HepG2 (cell line): Measurements from ENCODE around the gene ZNF638. TPM values are rescaled to one million over a fixed set of nuclear protein-coding genes. Genes with fewer than 3 reads are reported as not detected.

Experiments used
- FOXK1 ChIP-seq: sonication (generic); formaldehyde crosslinking; IDR thresholded peaks from 2 replicates; pipeline ENCODE4 v1.4.0; 2020; ENCODE audit warnings: low read depth, missing genetic modification reagents, borderline replicate concordance
- KAT8 ChIP-seq: IDR thresholded peaks from 2 replicates; pipeline ENCODE4 v1.6.1; 2016; ENCODE audit warnings: missing genetic modification reagents, missing compliant biosample characterization
- NFYB ChIP-seq: sonication (generic); formaldehyde crosslinking; IDR thresholded peaks from 2 replicates; pipeline ENCODE4 v1.4.0; 2020; ENCODE audit warnings: missing genetic modification reagents
- PHF20 ChIP-seq: sonication (generic); formaldehyde crosslinking; IDR thresholded peaks from 2 replicates; pipeline ENCODE4 v1.5.0; 2020; ENCODE audit warnings: mild to moderate bottlenecking, missing genetic modification reagents
- SOX13 ChIP-seq, 3 experiments: fragments of 450-650 bp in 1 of 3; sonication (generic) in 1 of 3; formaldehyde crosslinking in 1 of 3; IDR thresholded peaks in 2 of 3; conservative IDR thresholded peaks in 1 of 3; 2 replicates each; pipeline versions ENCODE4 v1.5.0 to v1.6.1; 2016 to 2020; ENCODE audit warnings: antibody characterized with exemption in 1 of 3, mild to moderate bottlenecking in 1 of 3, missing compliant biosample characterization in 1 of 3, missing genetic modification reagents in 1 of 3, moderate library complexity in 1 of 3
- SRY ChIP-seq: sonication (generic); formaldehyde crosslinking; IDR thresholded peaks from 2 replicates; pipeline ENCODE4 v1.8.0; 2022; ENCODE audit warnings: mild to moderate bottlenecking, missing genetic modification reagents
- TAF15 ChIP-seq: fragments of 200-400 bp; formaldehyde crosslinking; IDR thresholded peaks from one replicate; pipeline ENCODE4 v1.6.1; 2018; ENCODE audit warnings: mild to moderate bottlenecking, low read depth, low read length; ENCODE audit not compliant: poor library complexity, severe bottlenecking
- ZBTB7A ChIP-seq: sonication (generic); formaldehyde crosslinking; IDR thresholded peaks from 2 replicates; pipeline ENCODE4 v1.8.0; 2022; ENCODE audit warnings: mild to moderate bottlenecking, missing genetic modification reagents
- ZNF274 ChIP-seq: sonication (generic); formaldehyde crosslinking; IDR thresholded peaks from 2 replicates; pipeline ENCODE4 v1.5.1; 2020; ENCODE audit warnings: mild to moderate bottlenecking, missing genetic modification reagents
- ZNF3 ChIP-seq: IDR thresholded peaks from 2 replicates; pipeline ENCODE4 v1.7.0; 2017; ENCODE audit warnings: inconsistent platforms
- ZNF446 ChIP-seq: sonication (generic); formaldehyde crosslinking; IDR thresholded peaks from 2 replicates; pipeline ENCODE4 v1.5.0; 2020; ENCODE audit warnings: mild to moderate bottlenecking, missing genetic modification reagents
- ZNF460 ChIP-seq: sonication (generic); formaldehyde crosslinking; IDR thresholded peaks from 2 replicates; pipeline ENCODE4 v1.5.1; 2020; ENCODE audit warnings: missing genetic modification reagents, mild to moderate bottlenecking, borderline replicate concordance
- ZSCAN31 ChIP-seq: sonication (generic); formaldehyde crosslinking; IDR thresholded peaks from 2 replicates; pipeline ENCODE4 v1.5.0; 2020; ENCODE audit warnings: low read depth, mild to moderate bottlenecking, missing genetic modification reagents
- polyA plus RNA-seq, 8 experiments: library from polyadenylated mRNA; depleted of rRNA in 3 of 8; stranded (reverse) in 7 of 8; unstranded in 1 of 8; fragments of >200 nt; fragmentation: Illumina TruSeq in 4 of 8; extraction: Trizol in 4 of 8; gene quantifications; 2 replicates each; pipeline versions ENCODE4 v1.2.1 to v1.2.3, GENCODE V29; 2011 to 2016; ENCODE audit warnings: low read depth in 4 of 8, missing spikeins in 1 of 8, mixed read lengths in 1 of 8; ENCODE audit not compliant: insufficient read depth in 1 of 8
- total RNA-seq, 5 experiments: library from RNA; depleted of rRNA; stranded (reverse); fragments of >200 nt; fragmentation: Illumina TruSeq; extraction: Trizol; gene quantifications; 2 replicates each; pipeline ENCODE4 v1.2.3, GENCODE V29; 2016; ENCODE audit warnings: low read depth in 1 of 5
- TF ChIP-seq, protein P1 (sequence below): sonication (generic); formaldehyde crosslinking; IDR thresholded peaks from 2 replicates; pipeline ENCODE4 v1.8.0; 2022; ENCODE audit warnings: mild to moderate bottlenecking, missing genetic modification reagents, moderate library complexity
- TF ChIP-seq, protein P2 (sequence below): sonication (generic); formaldehyde crosslinking; IDR thresholded peaks from 2 replicates; pipeline ENCODE4 v1.4.0; 2020; ENCODE audit warnings: missing genetic modification reagents
- TF ChIP-seq, protein P3 (sequence below): sonication (generic); formaldehyde crosslinking; conservative IDR thresholded peaks from 2 replicates; pipeline ENCODE4 v1.8.1; 2023; ENCODE audit warnings: missing genetic modification reagents
- TF ChIP-seq, protein P4 (sequence below): sonication (generic); formaldehyde crosslinking; conservative IDR thresholded peaks from 2 replicates; pipeline ENCODE4 v1.5.0; 2020; ENCODE audit warnings: missing genetic modification reagents
- TF ChIP-seq, protein P5 (sequence below): sonication (generic); formaldehyde crosslinking; IDR thresholded peaks from 2 replicates; pipeline ENCODE4; 2020; ENCODE audit warnings: missing genetic modification reagents, mild to moderate bottlenecking, borderline replicate concordance
- TF ChIP-seq, protein P6 (sequence below): sonication (generic); formaldehyde crosslinking; IDR thresholded peaks from 2 replicates; pipeline ENCODE4 v1.8.0; 2022; ENCODE audit warnings: missing genetic modification reagents, low read depth, mild to moderate bottlenecking, borderline replicate concordance

Gene ZNF638
- total and polyA plus RNA-seq, 2 of the 13 experiments (the other 11 are each of a cell fraction or from before 2014, with no cell fraction given): 92.7 to 144 TPM

DNA sequence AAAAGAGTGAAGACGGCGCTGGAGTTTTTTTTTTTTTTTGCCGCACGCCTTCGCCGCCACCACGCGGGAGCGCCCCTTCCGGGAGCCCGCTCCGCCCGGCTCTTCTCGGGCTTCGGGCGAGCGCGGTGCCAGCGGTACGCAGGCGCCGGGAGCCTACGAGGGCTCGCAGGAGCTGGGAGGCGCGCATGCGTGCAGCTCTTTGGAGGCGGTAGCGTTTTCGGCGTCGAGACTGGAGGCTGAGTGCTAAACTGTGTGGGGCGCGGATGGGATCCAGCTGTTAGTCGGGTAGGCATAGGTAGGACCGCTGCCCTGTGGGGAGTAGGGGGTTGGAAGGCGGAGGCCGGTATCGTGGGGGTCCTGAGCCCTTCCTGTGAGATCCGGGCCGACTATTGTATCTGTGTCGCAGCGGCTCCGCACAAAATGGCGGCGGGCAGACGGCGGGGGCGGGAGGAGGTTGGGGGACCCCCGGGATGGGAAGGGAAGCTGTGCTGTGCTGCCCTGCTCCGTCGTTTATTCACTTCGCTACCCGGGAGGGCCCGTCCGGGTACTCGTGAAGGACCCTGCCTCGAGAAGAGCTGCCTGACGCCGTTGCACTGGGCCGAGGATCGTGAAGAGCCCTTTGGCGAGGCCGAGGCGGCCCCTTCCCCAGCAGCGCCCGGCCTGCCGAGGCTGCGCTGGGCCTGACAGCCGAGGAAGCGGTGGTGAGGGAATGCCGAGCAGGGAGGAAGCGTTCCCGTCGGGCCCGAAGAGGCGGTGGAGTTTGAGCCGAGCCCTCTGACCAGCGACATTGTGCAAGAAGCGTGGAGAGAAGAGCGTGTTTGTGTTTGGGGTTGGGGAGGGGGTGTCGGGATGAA lies at the start of gene ZNF638 (continued):
- TF ChIP-seq ZSCAN31 (CRISPR knock-in tag): peak; percentile 92
- TF ChIP-seq ZNF3 (CRISPR knock-in tag): peak; percentile 75; the same call in 1 of the 2 replicates
- TF ChIP-seq SRY (CRISPR knock-in tag): no peak
- TF ChIP-seq KAT8: no peak; the same call in 1 of the 2 replicates
- TF ChIP-seq, protein P1, sequence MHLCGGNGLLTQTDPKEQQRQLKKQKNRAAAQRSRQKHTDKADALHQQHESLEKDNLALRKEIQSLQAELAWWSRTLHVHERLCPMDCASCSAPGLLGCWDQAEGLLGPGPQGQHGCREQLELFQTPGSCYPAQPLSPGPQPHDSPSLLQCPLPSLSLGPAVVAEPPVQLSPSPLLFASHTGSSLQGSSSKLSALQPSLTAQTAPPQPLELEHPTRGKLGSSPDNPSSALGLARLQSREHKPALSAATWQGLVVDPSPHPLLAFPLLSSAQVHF (CRISPR knock-in tag): peak; percentile 84
- TF ChIP-seq, protein P2, sequence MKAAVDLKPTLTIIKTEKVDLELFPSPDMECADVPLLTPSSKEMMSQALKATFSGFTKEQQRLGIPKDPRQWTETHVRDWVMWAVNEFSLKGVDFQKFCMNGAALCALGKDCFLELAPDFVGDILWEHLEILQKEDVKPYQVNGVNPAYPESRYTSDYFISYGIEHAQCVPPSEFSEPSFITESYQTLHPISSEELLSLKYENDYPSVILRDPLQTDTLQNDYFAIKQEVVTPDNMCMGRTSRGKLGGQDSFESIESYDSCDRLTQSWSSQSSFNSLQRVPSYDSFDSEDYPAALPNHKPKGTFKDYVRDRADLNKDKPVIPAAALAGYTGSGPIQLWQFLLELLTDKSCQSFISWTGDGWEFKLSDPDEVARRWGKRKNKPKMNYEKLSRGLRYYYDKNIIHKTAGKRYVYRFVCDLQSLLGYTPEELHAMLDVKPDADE (CRISPR knock-in tag): no peak
- TF ChIP-seq ZNF460 (CRISPR knock-in tag): no peak
- peak; percentile 93 for TF ChIP-seq ZNF446 (CRISPR knock-in tag)
- TF ChIP-seq, protein P3, sequence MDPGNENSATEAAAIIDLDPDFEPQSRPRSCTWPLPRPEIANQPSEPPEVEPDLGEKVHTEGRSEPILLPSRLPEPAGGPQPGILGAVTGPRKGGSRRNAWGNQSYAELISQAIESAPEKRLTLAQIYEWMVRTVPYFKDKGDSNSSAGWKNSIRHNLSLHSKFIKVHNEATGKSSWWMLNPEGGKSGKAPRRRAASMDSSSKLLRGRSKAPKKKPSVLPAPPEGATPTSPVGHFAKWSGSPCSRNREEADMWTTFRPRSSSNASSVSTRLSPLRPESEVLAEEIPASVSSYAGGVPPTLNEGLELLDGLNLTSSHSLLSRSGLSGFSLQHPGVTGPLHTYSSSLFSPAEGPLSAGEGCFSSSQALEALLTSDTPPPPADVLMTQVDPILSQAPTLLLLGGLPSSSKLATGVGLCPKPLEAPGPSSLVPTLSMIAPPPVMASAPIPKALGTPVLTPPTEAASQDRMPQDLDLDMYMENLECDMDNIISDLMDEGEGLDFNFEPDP (CRISPR knock-in tag): 0 out of 2 replicates have a peak, but pooled peaks have one; percentile 92
- TF ChIP-seq, protein P4, sequence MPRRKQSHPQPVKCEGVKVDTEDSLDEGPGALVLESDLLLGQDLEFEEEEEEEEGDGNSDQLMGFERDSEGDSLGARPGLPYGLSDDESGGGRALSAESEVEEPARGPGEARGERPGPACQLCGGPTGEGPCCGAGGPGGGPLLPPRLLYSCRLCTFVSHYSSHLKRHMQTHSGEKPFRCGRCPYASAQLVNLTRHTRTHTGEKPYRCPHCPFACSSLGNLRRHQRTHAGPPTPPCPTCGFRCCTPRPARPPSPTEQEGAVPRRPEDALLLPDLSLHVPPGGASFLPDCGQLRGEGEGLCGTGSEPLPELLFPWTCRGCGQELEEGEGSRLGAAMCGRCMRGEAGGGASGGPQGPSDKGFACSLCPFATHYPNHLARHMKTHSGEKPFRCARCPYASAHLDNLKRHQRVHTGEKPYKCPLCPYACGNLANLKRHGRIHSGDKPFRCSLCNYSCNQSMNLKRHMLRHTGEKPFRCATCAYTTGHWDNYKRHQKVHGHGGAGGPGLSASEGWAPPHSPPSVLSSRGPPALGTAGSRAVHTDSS (CRISPR knock-in tag): no peak
- peak; percentile 20; the same call in 1 of the 2 replicates for TF ChIP-seq NFYB (CRISPR knock-in tag)
- TF ChIP-seq, protein P5, sequence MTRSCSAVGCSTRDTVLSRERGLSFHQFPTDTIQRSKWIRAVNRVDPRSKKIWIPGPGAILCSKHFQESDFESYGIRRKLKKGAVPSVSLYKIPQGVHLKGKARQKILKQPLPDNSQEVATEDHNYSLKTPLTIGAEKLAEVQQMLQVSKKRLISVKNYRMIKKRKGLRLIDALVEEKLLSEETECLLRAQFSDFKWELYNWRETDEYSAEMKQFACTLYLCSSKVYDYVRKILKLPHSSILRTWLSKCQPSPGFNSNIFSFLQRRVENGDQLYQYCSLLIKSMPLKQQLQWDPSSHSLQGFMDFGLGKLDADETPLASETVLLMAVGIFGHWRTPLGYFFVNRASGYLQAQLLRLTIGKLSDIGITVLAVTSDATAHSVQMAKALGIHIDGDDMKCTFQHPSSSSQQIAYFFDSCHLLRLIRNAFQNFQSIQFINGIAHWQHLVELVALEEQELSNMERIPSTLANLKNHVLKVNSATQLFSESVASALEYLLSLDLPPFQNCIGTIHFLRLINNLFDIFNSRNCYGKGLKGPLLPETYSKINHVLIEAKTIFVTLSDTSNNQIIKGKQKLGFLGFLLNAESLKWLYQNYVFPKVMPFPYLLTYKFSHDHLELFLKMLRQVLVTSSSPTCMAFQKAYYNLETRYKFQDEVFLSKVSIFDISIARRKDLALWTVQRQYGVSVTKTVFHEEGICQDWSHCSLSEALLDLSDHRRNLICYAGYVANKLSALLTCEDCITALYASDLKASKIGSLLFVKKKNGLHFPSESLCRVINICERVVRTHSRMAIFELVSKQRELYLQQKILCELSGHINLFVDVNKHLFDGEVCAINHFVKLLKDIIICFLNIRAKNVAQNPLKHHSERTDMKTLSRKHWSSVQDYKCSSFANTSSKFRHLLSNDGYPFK: peak; percentile 90
- 0 out of 2 replicates have a peak, but pooled peaks have one; percentile 7 for TF ChIP-seq SOX13 (IDR thresholded peaks at IDR 0.05)
- peak in 1 of 2 experiments; percentile 50; a peak in 2 of 4 replicates for TF ChIP-seq SOX13 (CRISPR knock-in tag; conservative IDR thresholded peaks at IDR 0.05 in 1 of 2, IDR thresholded peaks at IDR 0.05 in 1 of 2)
- TF ChIP-seq ZNF274 (CRISPR knock-in tag): peak; percentile 42; the same call in 1 of the 2 replicates
- peak; percentile 54; the same call in 1 of the 2 replicates for TF ChIP-seq FOXK1 (CRISPR knock-in tag)
- TF ChIP-seq PHF20 (CRISPR knock-in tag): peak; percentile 34; the same call in 1 of the 2 replicates
- peak; percentile 96 for TF ChIP-seq TAF15
- TF ChIP-seq, protein P6, sequence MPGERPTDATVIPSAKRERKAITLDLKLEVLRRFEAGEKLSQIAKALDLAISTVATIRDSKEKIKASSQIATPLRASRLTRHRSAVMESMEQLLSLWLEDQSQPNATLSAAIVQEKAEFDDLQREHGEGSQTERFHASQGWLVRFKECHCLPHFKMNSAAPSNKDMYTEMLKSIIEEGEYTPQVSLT (CRISPR knock-in tag): no peak
- peak; percentile 94 for TF ChIP-seq ZBTB7A (CRISPR knock-in tag)
